GM12891 (cell line): ENCODE data around the gene ITFG2. TPM values are rescaled to one million over a fixed set of nuclear protein-coding genes. Genes with fewer than 3 reads are reported as not detected.
"Not testable (repeated sequence)": the region's sequence is repeated elsewhere in the genome, so short reads cannot be mapped to it uniquely, and the experiment has no call there.

Experiments used
- DNase-seq: peaks from one replicate; pipeline ENCODE4 v3.0.0; 2011; ENCODE audit warnings: low spot score; ENCODE audit not compliant: insufficient read length
- FAIRE-seq: peaks from 2 replicates; lab custom pipeline; 2011; peaks lifted over from hg19 to GRCh38; lab: Jason Lieb, UNC
- PAX5 ChIP-seq: IDR thresholded peaks from 2 replicates; pipeline ENCODE4 v1.6.1; 2011; ENCODE audit warnings: low read length, moderate library complexity, mild to moderate bottlenecking; ENCODE audit not compliant: insufficient read depth, severe bottlenecking
- POLR2A ChIP-seq: IDR thresholded peaks from 2 replicates; pipeline ENCODE4 v1.6.1; 2011; ENCODE audit warnings: low read depth, low read length, control low read depth
- POLR2AphosphoS5 ChIP-seq: IDR thresholded peaks from 2 replicates; pipeline ENCODE4 v1.6.1; 2011; ENCODE audit warnings: low read depth, low read length, control low read depth
- POU2F2 ChIP-seq: IDR thresholded peaks from 2 replicates; pipeline ENCODE4 v1.6.1; 2011; ENCODE audit warnings: low read depth, mild to moderate bottlenecking, control low read depth, low read length, moderate library complexity
- SPI1 ChIP-seq: IDR thresholded peaks from 2 replicates; pipeline ENCODE4 v1.6.1; 2011; ENCODE audit warnings: low read depth, low read length, control low read depth
- TAF1 ChIP-seq: IDR thresholded peaks from 2 replicates; pipeline ENCODE4 v1.6.1; 2011; ENCODE audit warnings: low read depth, low read length, control low read depth
- polyA plus RNA-seq: library from polyadenylated mRNA; unstranded; fragments of >200 nt; gene quantifications from one replicate; pipeline ENCODE4 v1.2.1, GENCODE V29; 2012; ENCODE audit warnings: low read depth, missing spikeins, inconsistent platforms; ENCODE audit not compliant: missing spikeins

The ITFG2 gene
- 18.9 TPM for polyA plus RNA-seq

- DNase-seq = peak; percentile 83
- TF ChIP-seq TAF1 (peak; percentile 88), PAX5 (peak; percentile 29), POLR2A (peak; percentile 98), POLR2AphosphoS5 (peak; percentile 98), POU2F2 (peak; percentile 81), SPI1 (peak; percentile 76)
- peak; percentile 96 for FAIRE-seq
These were observed at the start of gene ITFG2 for GRCh38 chr12:2812290-2813213. ITFG2 (plus strand) TSS chr12:2812668; CDS start chr12:2812761, 93 bp downstream.

GRCh38 chr12:2764398-2764797 lies 48.1 kb upstream of the ITFG2 start:
- no peak for DNase-seq
- FAIRE-seq = no peak
- no peak for TF ChIP-seq TAF1
- TF ChIP-seq POU2F2 = no peak
- TF ChIP-seq POLR2A = no peak
- TF ChIP-seq SPI1 = no peak
- no peak for TF ChIP-seq PAX5
- no peak for TF ChIP-seq POLR2AphosphoS5

GRCh38 chr12:2765052-2765451 lies 47.4 kb upstream of the ITFG2 start:
- FAIRE-seq (no peak), DNase-seq (no peak)
- TF ChIP-seq PAX5 (no peak), TAF1 (no peak), POLR2AphosphoS5 (no peak), POU2F2 (no peak), SPI1 (no peak), POLR2A (no peak)

GRCh38 chr12:2765608-2766007 lies 46.9 kb upstream of the ITFG2 start:
- TF ChIP-seq PAX5 (no peak), SPI1 (no peak), POU2F2 (no peak), TAF1 (no peak), POLR2AphosphoS5 (no peak), POLR2A (no peak)
- FAIRE-seq = no peak
- no peak for DNase-seq

GRCh38 chr12:2768224-2768961 lies 44.1 kb upstream of the ITFG2 start:
- FAIRE-seq = peak; percentile 93

GRCh38 chr12:2769866-2770533 lies 42.5 kb upstream of the ITFG2 start:
- DNase-seq (no peak), FAIRE-seq (no peak)
- TF ChIP-seq SPI1 = no peak
- TF ChIP-seq POU2F2 = no peak
- no peak for TF ChIP-seq POLR2AphosphoS5
- no peak for TF ChIP-seq TAF1
- no peak for TF ChIP-seq POLR2A

More at GRCh38 chr12:2768224-2768961, 44.1 kb upstream of the ITFG2 start:
- no peak for DNase-seq
- TF ChIP-seq POU2F2 (no peak), SPI1 (no peak), TAF1 (no peak), PAX5 (no peak), POLR2A (no peak), POLR2AphosphoS5 (no peak)

GRCh38 chr12:2770544-2770943 lies 41.9 kb upstream of the ITFG2 start:
- DNase-seq, FAIRE-seq: not testable (repeated sequence)

GRCh38 chr12:2772370-2772769 lies 40.1 kb upstream of the ITFG2 start:
- FAIRE-seq = no peak
- no peak for DNase-seq
- TF ChIP-seq PAX5 = no peak
- TF ChIP-seq TAF1 = no peak
- TF ChIP-seq SPI1 = no peak
- no peak for TF ChIP-seq POLR2A
- TF ChIP-seq POLR2AphosphoS5 = no peak
- no peak for TF ChIP-seq POU2F2

- DNase-seq (no peak), FAIRE-seq (no peak)
- TF ChIP-seq POLR2AphosphoS5 = no peak
- no peak for TF ChIP-seq PAX5
- TF ChIP-seq POU2F2 = no peak
- no peak for TF ChIP-seq POLR2A
- no peak for TF ChIP-seq TAF1
- no peak for TF ChIP-seq SPI1
These were observed 39.1 kb upstream of the ITFG2 start for GRCh38 chr12:2773199-2773875.
